H7 (cell line): ENCODE data around the gene NAA40. TPM values are rescaled to one million over a fixed set of nuclear protein-coding genes. Genes with fewer than 3 reads are reported as not detected.

Experiments
- DNase-seq: peaks from one replicate; pipeline ENCODE4 v3.0.0; 2012
- H3K27me3 ChIP-seq: 2 replicates; pipeline ENCODE4 v1.6.0; 2011; ENCODE audit warnings: mild to moderate bottlenecking, low read length; ENCODE audit not compliant: control insufficient read depth, insufficient read depth
- H3K36me3 ChIP-seq: replicated peaks from 2 replicates; pipeline ENCODE4 v1.5.1; 2011; ENCODE audit warnings: low read length; ENCODE audit not compliant: control insufficient read depth, insufficient read depth
- H3K4me3 ChIP-seq: 2 replicates; pipeline ENCODE4 v1.5.1; 2011; ENCODE audit warnings: low read depth, mild to moderate bottlenecking, control low read depth, low read length, moderate library complexity; ENCODE audit not compliant: insufficient read depth
- total RNA-seq: library from RNA; depleted of rRNA; stranded (reverse); fragments of >200 nt; shearing (Covaris generic); gene quantifications from 2 replicates; pipeline ENCODE4 v1.2.3, GENCODE V29; 2014

Gene NAA40
- total RNA-seq, 1 experiment from 2014 or later: 15.0 TPM

DNA sequence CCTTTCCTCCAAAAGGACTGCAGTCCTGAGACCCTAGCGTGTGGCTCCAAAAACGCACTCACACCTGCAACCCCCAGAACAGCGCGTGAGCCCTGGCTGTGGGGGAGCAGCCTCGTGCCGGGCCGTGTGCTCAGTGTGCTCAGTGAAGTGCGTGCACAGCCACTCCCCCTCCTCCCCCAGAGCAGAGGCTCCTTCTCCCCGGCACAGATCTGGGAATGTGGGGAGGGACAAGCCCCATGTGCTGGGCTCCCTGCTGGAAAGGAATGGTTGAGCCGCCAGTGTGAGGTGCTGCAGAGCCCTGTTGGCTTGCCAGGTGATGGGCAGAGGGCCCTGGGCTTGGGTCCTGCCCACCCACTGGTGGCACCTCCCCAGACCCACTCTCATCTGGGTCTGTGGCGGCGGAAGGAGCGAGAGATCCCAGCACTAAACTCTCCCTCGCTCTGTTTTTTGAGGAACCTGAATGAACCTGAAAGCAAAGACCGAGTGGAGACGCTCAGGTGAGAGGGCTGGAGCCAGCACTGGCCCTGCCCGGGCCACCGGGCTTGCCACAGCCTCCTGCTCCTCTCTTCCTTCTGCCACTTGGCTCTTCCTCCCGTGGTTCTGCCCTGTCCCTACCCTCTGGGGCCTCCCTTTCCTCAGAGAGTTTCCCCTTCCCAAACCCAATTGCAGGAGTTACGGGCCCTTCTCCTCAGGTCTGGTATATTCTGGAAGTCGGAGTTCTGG lies 30.8 kb upstream of the NAA40 start:
- peak; percentile 92 for DNase-seq
- Histone ChIP-seq H3K27me3 (no peaks in the 10 kb centered on the region), H3K36me3 (peaks cover 21% of the 10 kb centered on the region), H3K4me3 (no peak overlapping the region)

DNA sequence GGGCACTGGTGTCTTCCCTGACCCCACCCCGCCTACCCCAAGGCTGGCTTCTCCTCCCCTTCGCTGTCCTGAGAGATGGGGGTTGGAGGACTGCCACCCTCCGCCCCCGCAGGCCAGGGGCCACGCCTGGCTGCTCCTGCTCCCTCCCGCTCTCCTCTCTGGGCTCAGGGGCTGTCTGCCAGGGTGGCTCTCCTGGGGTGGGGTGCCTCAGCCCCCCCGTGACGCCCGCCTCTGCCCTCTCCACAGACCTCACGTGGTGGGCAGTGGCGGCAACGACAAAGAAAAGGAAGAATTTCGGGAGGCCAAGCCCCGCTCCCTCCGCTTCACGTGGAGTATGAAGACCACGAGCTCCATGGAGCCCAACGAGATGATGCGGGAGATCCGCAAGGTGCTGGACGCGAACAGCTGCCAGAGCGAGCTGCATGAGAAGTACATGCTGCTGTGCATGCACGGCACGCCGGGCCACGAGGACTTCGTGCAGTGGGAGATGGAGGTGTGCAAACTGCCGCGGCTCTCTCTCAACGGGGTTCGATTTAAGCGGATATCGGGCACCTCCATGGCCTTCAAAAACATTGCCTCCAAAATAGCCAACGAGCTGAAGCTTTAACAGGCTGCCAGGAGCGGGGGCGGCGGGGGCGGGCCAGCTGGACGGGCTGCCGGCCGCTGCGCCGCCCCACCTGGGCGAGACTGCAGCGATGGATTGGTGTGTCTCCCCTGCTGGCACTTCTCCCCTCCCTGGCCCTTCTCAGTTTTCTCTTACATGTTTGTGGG lies 30.0 kb upstream of the NAA40 start:
- H3K4me3 ChIP-seq: no peak overlapping the region
- DNase-seq: peak; percentile 77
- H3K27me3 ChIP-seq: no peaks in the 10 kb centered on the region
- peaks cover 19% of the 10 kb centered on the region for H3K36me3 ChIP-seq

DNA sequence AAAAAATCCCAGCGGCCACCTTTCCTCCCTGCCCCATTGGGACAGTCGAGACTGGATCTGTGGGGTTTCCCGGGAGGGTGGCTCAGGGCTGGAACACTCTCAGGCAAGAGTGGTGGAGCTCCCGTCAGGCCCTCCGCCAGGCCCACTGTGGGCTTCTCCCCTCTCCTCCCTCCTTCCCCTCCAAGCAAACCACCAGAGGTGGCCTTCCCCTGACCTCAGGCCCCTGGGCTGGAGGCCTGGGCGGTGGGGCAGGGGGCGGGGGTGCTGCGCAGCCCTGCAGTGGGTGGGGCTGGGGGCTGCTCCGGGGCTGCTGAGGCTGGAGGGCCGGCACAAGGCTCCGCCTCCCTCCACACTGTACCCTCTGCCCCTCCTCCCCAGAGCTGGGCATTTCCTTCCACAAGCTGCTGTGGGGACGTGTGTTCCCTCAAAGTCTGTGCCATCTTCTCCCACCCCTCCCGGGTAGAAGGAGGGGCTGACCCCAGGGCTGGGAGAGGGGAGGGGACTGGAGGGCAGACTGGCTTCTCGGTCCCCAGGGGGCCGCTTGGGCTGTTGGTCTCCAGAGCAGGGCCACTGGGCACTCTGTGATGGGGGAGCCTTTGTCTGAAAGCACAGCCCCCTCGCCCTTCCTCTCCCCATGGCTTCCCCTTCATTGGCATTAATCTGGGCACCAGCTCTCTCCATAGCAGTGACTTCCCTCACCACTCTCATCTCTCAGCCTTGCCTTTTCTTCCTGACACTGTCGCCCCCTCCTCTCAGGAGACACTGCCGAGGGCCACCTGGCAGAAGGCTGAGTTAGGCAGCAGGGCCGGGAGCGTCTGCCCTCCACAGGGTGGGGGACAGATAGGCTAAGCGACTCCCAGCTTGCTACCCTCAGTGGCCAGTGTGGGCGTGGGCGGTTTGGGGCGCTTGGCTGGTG lies 29.0 kb upstream of the NAA40 start:
- H3K27me3 ChIP-seq: no peaks in the 10 kb centered on the region
- no peak overlapping the region for H3K4me3 ChIP-seq
- peaks cover 24% of the 10 kb centered on the region for H3K36me3 ChIP-seq
- DNase-seq: peak; percentile 93

DNA sequence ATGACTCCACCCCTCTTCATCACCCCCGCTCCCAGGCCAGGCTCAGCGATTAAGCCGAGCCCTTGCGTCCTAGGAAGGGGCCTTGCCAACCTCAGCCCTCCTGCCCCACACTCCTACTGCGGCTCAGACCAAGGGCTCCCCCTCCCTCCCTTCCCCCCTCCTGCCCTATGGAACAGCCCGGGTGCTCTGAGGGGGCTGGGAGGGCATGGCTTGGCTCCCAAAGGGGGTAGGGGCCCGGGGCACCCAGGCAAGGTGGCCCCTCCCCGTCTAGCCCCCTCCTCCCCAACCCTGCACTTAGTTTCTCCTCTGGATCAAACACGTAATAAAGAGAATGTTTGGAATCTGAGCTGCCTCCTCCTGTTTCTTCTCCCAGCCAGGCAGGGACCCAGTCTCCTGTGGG lies 28.1 kb upstream of the NAA40 start:
- DNase-seq: peak; percentile 83
- Histone ChIP-seq H3K4me3 (no peak overlapping the region), H3K27me3 (no peaks in the 10 kb centered on the region)

DNA sequence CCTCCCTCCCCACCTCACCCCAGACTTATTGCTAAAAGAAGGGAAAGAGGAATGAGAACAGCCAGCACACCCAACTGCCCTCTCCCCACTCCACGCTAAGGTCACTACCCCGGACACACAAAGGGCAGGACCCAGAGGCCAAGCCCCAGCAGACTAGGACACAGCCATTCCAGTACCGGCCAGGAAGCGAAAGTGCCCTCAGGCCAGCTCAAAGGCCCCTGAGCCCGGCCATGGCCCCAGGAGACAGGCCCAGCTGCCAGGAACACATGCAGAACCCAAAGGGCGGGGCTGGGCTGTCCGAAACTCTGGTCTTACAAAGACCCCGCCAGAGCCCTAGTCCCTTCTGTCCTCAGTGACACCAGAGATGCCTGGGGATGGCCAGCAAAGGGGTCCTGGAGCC lies 27.4 kb upstream of the NAA40 start:
- DNase-seq: no peak
- H3K4me3 ChIP-seq: no peak overlapping the region
- H3K27me3 ChIP-seq: no peaks in the 10 kb centered on the region
- H3K36me3 ChIP-seq: peaks cover 28% of the 10 kb centered on the region

More for the DNA sequence above, 28.1 kb upstream of the NAA40 start:
- peaks cover 28% of the 10 kb centered on the region for H3K36me3 ChIP-seq

DNA sequence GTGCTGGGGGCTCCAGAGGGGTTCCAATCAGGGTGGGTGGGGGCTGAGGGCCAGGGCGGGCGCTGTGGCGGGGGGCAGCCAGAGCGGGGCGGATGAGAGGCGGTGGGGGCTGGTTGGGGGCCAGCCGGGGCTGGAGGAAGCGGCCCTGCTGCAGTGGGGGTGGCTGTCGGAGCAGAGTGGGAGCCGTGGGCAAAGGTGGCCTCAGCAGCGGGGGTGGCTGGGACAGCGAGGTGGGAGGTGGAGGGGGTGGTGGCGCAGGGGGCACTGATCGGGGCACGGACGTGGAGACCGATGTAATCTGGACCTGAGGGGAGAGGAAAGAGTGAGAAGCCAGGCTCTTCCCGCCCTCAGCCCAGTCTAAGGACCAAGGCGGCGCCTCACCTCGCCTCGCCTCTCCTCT lies 26.9 kb upstream of the NAA40 start:
- Histone ChIP-seq H3K27me3 (no peaks in the 10 kb centered on the region), H3K36me3 (peaks cover 28% of the 10 kb centered on the region), H3K4me3 (no peak overlapping the region)
- peak; percentile 50 for DNase-seq

DNA sequence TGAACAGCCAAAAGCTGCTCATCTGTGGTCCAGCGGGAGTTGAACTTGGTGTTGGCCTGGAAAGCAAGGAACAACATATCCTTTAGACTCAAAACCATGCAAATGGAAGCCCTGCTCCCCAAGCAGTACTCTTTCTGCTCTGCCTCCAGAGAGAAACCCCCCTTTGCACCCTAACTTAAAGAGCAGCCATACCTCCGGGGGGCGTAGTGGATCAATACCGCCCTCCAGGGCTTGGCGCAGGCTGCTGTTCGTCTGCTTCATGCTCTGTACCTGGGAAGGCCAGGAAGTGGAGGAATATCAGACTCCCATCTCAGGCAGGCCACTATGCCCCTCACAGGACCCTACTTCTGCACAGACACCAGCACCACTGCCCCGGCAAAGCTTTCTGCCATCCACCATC lies 26.1 kb upstream of the NAA40 start:
- no peak overlapping the region for H3K4me3 ChIP-seq
- peak; percentile 55 for DNase-seq
- H3K27me3 ChIP-seq: no peaks in the 10 kb centered on the region
- H3K36me3 ChIP-seq: peaks cover 28% of the 10 kb centered on the region

DNA sequence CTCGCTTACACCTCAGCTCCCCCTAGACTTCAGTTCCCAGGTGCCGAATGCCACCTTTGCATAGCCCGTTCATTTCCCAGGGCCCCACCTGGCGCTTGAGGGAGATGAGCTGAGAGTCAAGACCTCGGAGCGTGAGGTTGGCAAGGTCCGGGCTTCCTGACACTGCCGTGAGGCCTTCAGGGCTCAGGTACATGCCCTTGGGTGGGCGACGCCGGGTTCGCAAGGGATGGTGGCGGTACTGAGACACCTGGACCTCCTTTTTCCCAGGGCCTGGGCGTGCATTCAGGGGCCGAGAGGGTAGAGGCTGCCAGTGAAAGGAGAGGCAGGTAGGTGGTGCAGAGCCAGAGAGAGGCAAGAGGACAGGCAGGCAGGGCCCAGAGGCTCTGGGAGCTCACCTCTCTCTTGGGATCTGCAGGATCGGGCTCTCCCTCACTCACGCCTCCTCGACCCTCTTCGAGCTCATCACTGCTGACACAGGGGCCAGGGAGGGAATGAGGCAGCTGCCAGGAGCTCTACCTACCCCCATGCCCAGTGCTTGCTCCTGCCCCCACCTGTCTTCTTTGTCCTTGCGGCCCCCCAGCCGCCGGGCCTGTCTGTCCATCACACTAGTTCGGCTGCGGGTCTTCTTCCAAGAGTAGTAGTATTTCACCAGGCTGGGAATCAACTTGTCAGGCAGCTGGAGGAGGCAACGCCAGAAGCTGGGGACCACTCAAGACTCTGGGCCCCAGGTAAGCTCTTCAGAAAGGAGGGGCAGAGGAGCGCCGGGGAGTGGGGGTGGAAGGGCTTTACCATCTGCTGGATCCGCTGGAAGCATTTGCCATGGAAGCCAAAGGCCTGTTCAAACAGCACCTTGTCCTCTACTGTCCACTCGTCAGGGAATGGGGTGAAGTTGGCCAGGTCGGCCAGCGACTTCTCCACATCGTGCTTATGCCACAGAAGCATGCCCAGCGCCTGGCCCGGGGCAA lies 24.7 kb upstream of the NAA40 start:
- Histone ChIP-seq H3K4me3 (no peak overlapping the region), H3K27me3 (no peaks in the 10 kb centered on the region)
- peak; percentile 44 for DNase-seq

DNA sequence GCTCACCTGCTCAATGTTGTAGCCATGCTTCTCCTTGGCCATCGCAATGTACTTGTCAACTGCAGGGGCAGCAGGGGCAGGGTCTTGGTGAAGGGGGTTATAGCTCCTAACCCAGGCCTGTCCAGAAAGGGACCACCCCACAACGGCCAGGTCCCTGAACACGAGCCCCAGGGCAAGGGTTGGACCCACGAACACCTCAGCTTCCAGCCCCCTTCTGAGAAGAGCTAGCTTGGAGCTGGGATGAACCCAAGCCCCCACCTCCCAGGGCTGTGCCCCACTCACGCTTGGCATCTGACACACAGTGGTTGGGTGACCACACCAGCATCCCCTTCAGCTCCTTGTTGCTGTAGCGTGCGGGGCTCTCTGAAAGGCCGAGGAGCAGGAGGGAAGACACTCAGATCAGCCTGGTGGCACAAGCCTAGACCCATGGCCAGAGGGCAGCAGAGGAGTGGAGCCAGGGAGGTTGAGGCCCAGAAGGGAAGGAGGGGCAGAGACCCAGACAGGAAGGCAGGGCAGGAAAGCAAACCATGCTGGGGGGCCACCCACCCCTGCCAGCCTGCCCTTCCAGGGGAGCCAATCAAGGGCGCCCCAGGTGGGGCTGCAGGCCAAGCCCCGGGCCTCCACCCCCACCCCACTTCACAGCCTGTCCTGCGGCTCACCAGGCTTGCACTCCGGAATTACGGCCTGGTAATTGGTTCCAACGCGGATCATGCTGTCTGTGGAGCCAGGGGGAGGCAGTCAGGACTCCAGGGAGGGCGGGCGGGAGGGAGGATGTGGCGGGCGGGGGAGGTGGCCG lies 23.7 kb upstream of the NAA40 start:
- peak; percentile 80 for DNase-seq
- peak overlapping the region; percentile 87 for H3K4me3 ChIP-seq
- no peaks in the 10 kb centered on the region for H3K27me3 ChIP-seq
- peaks cover 26% of the 10 kb centered on the region for H3K36me3 ChIP-seq

More for the DNA sequence above, 24.7 kb upstream of the NAA40 start:
- peaks cover 26% of the 10 kb centered on the region for H3K36me3 ChIP-seq

DNA sequence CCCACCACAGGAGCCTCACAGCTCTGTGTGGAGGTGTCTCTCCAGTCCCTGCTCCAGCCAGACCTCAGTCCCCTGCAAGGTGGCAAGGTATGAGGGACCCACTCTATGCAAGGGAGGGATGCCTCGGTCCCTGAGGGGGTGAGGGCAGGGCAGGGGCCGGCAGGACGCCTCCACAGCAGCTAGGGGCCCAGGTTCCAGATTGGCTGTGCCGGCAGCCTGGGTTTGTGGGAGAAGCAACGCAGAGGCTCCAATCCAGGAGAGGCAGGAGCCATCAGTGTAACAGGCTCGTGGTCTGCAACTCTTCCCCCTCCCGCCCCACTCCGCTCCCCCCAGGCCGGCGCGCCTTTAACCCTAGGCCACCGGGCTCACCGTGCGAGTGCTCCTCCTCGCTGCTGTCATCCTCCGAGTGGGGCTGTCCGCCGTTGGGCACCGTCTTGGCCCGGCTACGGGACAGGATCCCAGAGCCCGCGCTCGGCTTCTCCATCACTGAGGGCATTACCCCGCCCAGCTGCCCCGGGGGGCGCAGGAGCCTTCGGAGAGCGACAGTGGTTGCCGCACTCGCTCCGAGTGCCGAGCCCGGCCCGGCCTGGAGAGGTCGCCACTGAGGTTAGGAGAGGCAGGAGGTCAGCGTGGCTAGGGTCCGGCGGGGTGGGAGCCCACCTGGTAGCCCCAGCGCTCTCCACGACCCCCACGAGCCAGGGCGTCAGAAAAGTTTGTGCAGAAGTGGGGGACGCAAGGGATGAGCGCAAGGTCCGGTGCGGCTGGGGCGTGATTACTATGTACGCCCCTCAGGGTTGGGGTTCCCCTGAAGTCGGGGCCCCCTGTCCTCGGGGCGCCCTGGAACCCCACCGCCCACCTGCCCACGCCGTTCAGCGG lies 22.6 kb upstream of the NAA40 start:
- Histone ChIP-seq H3K4me3 (peak overlapping the region; percentile 87), H3K36me3 (peaks cover 26% of the 10 kb centered on the region), H3K27me3 (no peaks in the 10 kb centered on the region)
- peak; percentile 97 for DNase-seq

DNA sequence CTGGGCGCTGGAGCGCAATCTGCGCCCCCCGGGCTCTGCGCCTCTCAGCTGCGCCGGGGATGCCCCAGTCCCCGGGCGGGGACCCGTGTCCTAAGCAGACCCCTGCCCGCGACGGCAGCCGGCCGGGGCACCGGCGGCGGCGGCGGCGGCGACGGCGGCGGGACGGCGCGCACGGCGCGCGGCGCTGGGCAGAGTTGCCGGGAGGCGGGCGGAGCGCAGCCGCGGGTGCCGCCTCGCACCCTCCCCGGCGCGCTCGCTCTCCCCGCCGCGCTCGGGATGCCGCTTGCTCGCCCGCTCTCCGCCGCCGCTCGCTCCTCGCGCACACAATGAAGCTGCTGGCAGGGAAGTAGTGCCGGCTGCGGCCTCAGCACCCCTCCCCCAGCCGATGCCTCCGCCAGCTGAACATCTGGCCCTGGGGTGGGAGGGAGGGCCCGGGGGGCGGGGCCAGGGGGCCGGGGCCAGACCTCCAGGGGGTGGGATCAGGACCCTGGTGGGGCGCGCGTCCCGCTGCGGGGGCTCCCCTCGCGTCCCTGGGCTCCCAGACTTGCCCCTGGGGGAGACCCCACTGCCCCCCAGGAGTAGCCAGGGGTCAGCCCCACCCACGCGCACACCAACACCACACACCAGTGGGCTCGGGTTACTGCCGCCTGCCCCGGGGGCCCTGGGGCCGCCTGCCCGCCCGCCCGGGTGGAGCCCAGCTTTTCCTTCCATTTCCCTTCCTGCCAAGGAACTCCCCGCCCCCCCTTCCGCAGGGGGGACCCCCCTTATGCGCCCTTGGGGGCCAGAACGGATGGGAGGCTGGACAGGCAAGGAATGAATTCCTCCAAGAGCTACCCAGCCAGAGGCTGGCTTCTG lies 21.7 kb upstream of the NAA40 start, which contains the start of gene RCOR2:
RCOR2 (minus strand) TSS at position 328 of the 855 bp plus-strand sequence. CDS start 708 bp downstream, outside the sequence.
- peaks cover 22% of the 10 kb centered on the region for H3K36me3 ChIP-seq
- peak; percentile 99 for DNase-seq
- peak within 1 kb of the TSS; percentile 87 for H3K4me3 ChIP-seq
- H3K27me3 ChIP-seq: no peaks in the 10 kb centered on the region
